ENCODE measurements around the gene PCDHA3. TPM values are rescaled to one million over a fixed set of nuclear protein-coding genes. Genes with fewer than 3 reads are reported as not detected.
"Not testable (repeated sequence)": the region's sequence is repeated elsewhere in the genome, so short reads cannot be mapped to it uniquely, and the experiment has no call there.

Gene PCDHA3
- total and polyA plus RNA-seq, 2 experiments from 2014 or later = 0.05 TPM; not detected in 1

DNA sequence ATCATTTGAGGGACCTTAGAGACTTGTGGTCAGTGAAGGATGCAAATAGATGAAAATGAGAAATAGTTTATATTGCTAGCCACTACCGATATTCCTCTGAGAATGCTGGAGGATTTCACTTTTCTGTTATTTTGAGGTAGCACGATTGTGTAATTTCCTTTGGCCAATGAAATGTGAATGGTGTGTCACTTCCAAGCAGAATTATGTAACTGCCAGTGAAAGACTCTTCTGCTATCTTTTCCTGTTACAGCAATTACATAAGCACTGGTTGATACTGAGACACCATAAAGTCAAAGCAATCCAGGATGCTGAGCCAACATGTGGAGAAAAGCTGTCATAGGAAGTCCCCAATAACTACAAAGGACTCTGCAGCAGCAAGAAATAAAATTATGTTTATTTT lies 9.8 kb upstream of the PCDHA3 start:
- TF ChIP-seq EZH2 (IDR thresholded peaks at IDR 0.05; ENCODE audit: insufficient read depth, poor library complexity, severe bottlenecking) (no peak), EZH2phosphoT487 (IDR thresholded peaks at IDR 0.05; ENCODE audit: insufficient read depth, low read depth) (no peak)
- DNase-seq = no peak
- no peaks in the 10 kb centered on the region for H4K20me1 ChIP-seq (ENCODE audit: insufficient read depth)

DNA sequence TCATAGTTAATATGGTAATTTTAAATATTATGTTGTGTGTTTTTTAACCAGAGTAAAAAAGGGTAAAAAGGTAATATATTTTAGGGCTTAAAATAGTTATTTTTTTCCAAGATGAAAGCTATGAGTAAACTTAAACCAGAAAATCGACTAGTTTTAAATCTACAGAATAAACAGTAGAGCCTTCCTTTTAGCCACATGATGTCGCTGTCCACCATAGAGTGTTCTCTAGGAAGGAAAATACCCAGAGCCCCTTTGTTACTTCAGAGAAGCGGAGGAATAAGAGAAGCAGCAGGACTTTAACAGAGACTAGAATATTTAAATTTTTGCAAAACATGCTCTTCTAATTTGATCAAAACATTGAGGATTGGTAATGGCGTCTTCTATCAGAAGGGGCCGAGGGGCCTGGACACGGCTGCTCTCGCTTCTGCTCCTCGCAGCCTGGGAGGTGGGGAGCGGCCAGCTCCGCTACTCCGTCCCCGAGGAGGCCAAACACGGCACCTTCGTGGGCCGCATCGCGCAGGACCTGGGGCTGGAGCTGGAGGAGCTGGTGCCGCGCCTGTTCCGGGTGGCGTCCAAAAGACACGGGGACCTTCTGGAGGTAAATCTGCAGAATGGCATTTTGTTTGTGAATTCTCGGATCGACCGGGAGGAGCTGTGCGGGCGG lies 6.1 kb upstream of the PCDHA3 start, which contains the start of gene PCDHA2:
Gene PCDHA2, plus strand, starts transcription at position 258 of the 664 bp plus-strand sequence.
- Histone ChIP-seq H3K4me3 (no peak within 1 kb of the TSS), H4K20me1 (ENCODE audit: insufficient read depth) (no peaks in the 10 kb centered on the region), H3F3A (ENCODE audit: insufficient read depth) (no peaks in the 10 kb centered on the region), H3K4me2 (ENCODE audit: unreplicated experiment) (no peak within 1 kb of the TSS), H3K27me3 (replicated peaks; ENCODE audit: insufficient read depth) (no peaks in the 10 kb centered on the region), H3K9me3 (ENCODE audit: low read depth) (no peaks in the 10 kb centered on the region), H3K36me3 (ENCODE audit: low read depth) (no peaks in the 10 kb centered on the region), H3K9me2 (ENCODE audit: insufficient read depth) (no peaks in the 10 kb centered on the region), H2AFZ (0 out of 2 replicates have a peak within 1 kb of the TSS, but pooled peaks have one; percentile 51), H3K4me1 (ENCODE audit: insufficient read depth) (no peaks in the 10 kb centered on the region), H3K27ac (no peak within 1 kb of the TSS), H3K9ac (no peak within 1 kb of the TSS), H3K79me2 (ENCODE audit: insufficient read depth) (no peaks in the 10 kb centered on the region)
- 19 to 25% methylated on average over 27 of the region's 27 CpGs for WGBS, 2 experiments (ENCODE audit: low coverage in 1 of 2, low lambda C conversion rate in 2 of 2, missing lambda C conversion rate in 2 of 2)
- in situ Hi-C loops (cut with MboI) = no loop called here
- peak; percentile 19 for DNase-seq
- no peak for TF ChIP-seq EZH2phosphoT487 (IDR thresholded peaks at IDR 0.05; ENCODE audit: insufficient read depth, low read depth)
- no peak for TF ChIP-seq EZH2 (IDR thresholded peaks at IDR 0.05; ENCODE audit: insufficient read depth, poor library complexity, severe bottlenecking)

More for the DNA sequence above, 9.8 kb upstream of the PCDHA3 start:
- Histone ChIP-seq H3K4me1 (ENCODE audit: insufficient read depth) (no peaks in the 10 kb centered on the region), H3K9ac (no peak overlapping the region), H3K4me3 (no peak overlapping the region), H2AFZ (no peak overlapping the region), H3F3A (ENCODE audit: insufficient read depth) (no peaks in the 10 kb centered on the region), H3K27ac (no peak overlapping the region), H3K79me2 (ENCODE audit: insufficient read depth) (no peaks in the 10 kb centered on the region), H3K36me3 (ENCODE audit: low read depth) (no peaks in the 10 kb centered on the region), H3K9me2 (ENCODE audit: insufficient read depth) (no peaks in the 10 kb centered on the region), H3K27me3 (replicated peaks; ENCODE audit: insufficient read depth) (no peaks in the 10 kb centered on the region), H3K4me2 (ENCODE audit: unreplicated experiment) (no peak overlapping the region), H3K9me3 (ENCODE audit: low read depth) (no peaks in the 10 kb centered on the region)
- 26 to 30% methylated on average over 2 of the region's 2 CpGs for WGBS, 2 experiments (ENCODE audit: low coverage in 1 of 2, low lambda C conversion rate in 2 of 2, missing lambda C conversion rate in 2 of 2)
- in situ Hi-C loops (cut with MboI) = no loop called here

DNA sequence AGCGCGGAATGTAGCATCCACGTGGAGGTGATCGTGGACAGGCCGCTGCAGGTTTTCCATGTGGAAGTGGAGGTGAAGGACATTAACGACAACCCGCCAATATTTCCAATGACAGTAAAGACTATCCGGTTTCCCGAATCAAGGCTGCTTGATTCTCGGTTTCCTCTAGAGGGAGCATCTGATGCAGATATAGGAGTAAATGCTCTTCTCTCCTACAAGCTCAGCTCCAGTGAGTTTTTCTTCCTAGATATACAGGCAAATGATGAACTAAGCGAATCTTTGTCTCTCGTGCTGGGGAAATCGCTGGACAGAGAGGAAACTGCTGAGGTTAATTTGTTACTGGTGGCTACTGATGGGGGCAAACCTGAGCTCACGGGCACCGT lies 5.6 kb upstream of the PCDHA3 start:
- Histone ChIP-seq H3K36me3 (ENCODE audit: low read depth) (no peaks in the 10 kb centered on the region), H3K4me3 (no peak overlapping the region), H2AFZ (no peak overlapping the region), H3K27ac (no peak overlapping the region), H3K9ac (no peak overlapping the region), H4K20me1 (ENCODE audit: insufficient read depth) (no peaks in the 10 kb centered on the region), H3K27me3 (replicated peaks; ENCODE audit: insufficient read depth) (no peaks in the 10 kb centered on the region), H3K4me1 (ENCODE audit: insufficient read depth) (no peaks in the 10 kb centered on the region), H3K9me2 (ENCODE audit: insufficient read depth) (no peaks in the 10 kb centered on the region), H3K79me2 (ENCODE audit: insufficient read depth) (no peaks in the 10 kb centered on the region), H3K9me3 (ENCODE audit: low read depth) (no peaks in the 10 kb centered on the region), H3K4me2 (ENCODE audit: unreplicated experiment) (no peak overlapping the region), H3F3A (ENCODE audit: insufficient read depth) (no peaks in the 10 kb centered on the region)
- peak; percentile 26 for DNase-seq
- in situ Hi-C loops (cut with MboI) = no loop called here
- TF ChIP-seq EZH2 (IDR thresholded peaks at IDR 0.05; ENCODE audit: insufficient read depth, poor library complexity, severe bottlenecking) (no peak), EZH2phosphoT487 (IDR thresholded peaks at IDR 0.05; ENCODE audit: insufficient read depth, low read depth) (no peak)
- WGBS, 2 experiments (ENCODE audit: low coverage in 1 of 2, low lambda C conversion rate in 2 of 2, missing lambda C conversion rate in 2 of 2) = 7 to 11% methylated on average over 15 of the region's 15 CpGs

DNA sequence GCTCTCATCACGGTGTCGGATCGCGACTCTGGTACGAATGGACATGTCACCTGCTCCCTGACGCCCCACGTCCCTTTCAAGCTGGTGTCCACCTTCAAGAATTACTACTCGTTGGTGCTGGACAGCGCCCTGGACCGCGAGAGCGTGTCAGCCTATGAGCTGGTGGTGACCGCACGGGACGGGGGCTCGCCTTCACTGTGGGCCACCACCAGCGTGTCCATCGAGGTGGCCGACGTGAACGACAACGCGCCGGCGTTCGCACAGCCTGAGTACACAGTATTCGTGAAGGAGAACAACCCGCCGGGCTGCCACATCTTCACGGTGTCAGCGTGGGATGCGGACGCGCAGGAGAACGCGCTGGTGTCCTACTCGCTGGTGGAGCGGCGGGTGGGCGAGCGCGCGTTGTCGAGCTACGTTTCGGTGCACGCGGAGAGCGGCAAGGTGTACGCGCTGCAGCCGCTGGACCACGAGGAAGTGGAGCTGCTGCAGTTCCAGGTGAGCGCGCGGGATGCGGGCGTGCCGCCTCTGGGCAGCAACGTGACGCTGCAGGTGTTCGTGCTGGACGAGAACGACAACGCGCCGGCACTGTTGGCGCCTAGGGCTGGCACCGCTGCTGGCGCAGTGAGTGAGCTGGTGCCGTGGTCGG lies 4.7 kb upstream of the PCDHA3 start:
- H3K9me3 ChIP-seq (ENCODE audit: low read depth); H3K27me3 ChIP-seq (replicated peaks; ENCODE audit: insufficient read depth); H3K79me2 ChIP-seq (ENCODE audit: insufficient read depth); DNase-seq; H3K4me1 ChIP-seq (ENCODE audit: insufficient read depth); H3K9ac ChIP-seq; H3K9me2 ChIP-seq (ENCODE audit: insufficient read depth); H3K4me2 ChIP-seq (ENCODE audit: unreplicated experiment); H3K4me3 ChIP-seq; H3F3A ChIP-seq (ENCODE audit: insufficient read depth); in situ Hi-C loops (cut with MboI); H4K20me1 ChIP-seq (ENCODE audit: insufficient read depth); H3K27ac ChIP-seq; H2AFZ ChIP-seq; H3K36me3 ChIP-seq (ENCODE audit: low read depth): not testable (repeated sequence)
- WGBS, 2 experiments (ENCODE audit: low coverage in 1 of 2, low lambda C conversion rate in 2 of 2, missing lambda C conversion rate in 2 of 2) = 54 to 57% methylated on average over 59 to 72 of the region's 72 CpGs
